Measurements from ENCODE around the gene SDK1.

Gene SDK1

GRCh38 chr7:3504384-3504783, 203.3 kb downstream of the SDK1 start:
- DNase-seq (ENCODE audit: low spot score) = no peak
- no peak for TF ChIP-seq CTCF (IDR thresholded peaks at IDR 0.05)
- H3K27ac ChIP-seq = no peak overlapping the region
- no peak overlapping the region for H3K4me3 ChIP-seq

- DNase-seq (ENCODE audit: low spot score) = no peak
- no peak overlapping the region for H3K4me3 ChIP-seq
- TF ChIP-seq CTCF (IDR thresholded peaks at IDR 0.05) = no peak
Measured at GRCh38 chr7:3510101-3511020, 209.3 kb downstream of the SDK1 start.

GRCh38 chr7:3517344-3517743, 216.3 kb downstream of the SDK1 start:
- no peak for TF ChIP-seq CTCF (IDR thresholded peaks at IDR 0.05)
- Histone ChIP-seq H3K27ac (no peak overlapping the region), H3K4me3 (no peak overlapping the region)
- no peak for DNase-seq (ENCODE audit: low spot score)

More at GRCh38 chr7:3510101-3511020, 209.3 kb downstream of the SDK1 start:
- no peak overlapping the region for H3K27ac ChIP-seq

GRCh38 chr7:3518546-3518945, 217.5 kb downstream of the SDK1 start:
- Histone ChIP-seq H3K4me3 (no peak overlapping the region), H3K27ac (no peak overlapping the region)
- DNase-seq (ENCODE audit: low spot score) = no peak
- TF ChIP-seq CTCF (IDR thresholded peaks at IDR 0.05) = no peak

GRCh38 chr7:3520206-3520605, 219.2 kb downstream of the SDK1 start:
- no peak for DNase-seq (ENCODE audit: low spot score)
- H3K4me3 ChIP-seq = no peak overlapping the region
- TF ChIP-seq CTCF (IDR thresholded peaks at IDR 0.05) = no peak
- no peak overlapping the region for H3K27ac ChIP-seq

GRCh38 chr7:3527496-3528124, 226.6 kb downstream of the SDK1 start:
- DNase-seq (ENCODE audit: low spot score) = no peak
- Histone ChIP-seq H3K4me3 (no peak overlapping the region), H3K27ac (no peak overlapping the region)
- TF ChIP-seq CTCF (IDR thresholded peaks at IDR 0.05) = no peak
